Measurements from ENCODE around the gene DOCK1.

DNA sequence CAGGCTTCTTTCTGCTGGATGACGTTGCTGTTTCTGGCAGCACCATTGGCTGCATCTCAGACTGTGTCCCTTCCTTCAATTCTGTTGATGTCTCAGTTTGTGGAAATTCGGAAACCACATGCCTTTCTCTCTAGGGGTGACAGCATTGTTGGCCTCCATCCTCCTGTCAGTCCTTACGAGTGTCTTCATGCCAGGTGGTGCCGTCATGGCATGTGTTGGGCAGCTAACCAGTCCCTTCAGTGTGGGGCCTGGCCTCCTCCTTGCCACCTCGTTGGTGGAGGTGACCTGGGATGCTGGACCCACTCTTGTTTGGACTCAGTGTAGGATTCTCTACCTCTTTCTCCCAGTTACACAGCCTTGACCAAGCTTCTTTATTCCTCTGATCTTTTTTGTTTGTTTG is 402.8 kb downstream of the DOCK1 start:
- TF ChIP-seq POLR2AphosphoS5 (IDR thresholded peaks at IDR 0.05) = no peak
- TF ChIP-seq, protein P1, sequence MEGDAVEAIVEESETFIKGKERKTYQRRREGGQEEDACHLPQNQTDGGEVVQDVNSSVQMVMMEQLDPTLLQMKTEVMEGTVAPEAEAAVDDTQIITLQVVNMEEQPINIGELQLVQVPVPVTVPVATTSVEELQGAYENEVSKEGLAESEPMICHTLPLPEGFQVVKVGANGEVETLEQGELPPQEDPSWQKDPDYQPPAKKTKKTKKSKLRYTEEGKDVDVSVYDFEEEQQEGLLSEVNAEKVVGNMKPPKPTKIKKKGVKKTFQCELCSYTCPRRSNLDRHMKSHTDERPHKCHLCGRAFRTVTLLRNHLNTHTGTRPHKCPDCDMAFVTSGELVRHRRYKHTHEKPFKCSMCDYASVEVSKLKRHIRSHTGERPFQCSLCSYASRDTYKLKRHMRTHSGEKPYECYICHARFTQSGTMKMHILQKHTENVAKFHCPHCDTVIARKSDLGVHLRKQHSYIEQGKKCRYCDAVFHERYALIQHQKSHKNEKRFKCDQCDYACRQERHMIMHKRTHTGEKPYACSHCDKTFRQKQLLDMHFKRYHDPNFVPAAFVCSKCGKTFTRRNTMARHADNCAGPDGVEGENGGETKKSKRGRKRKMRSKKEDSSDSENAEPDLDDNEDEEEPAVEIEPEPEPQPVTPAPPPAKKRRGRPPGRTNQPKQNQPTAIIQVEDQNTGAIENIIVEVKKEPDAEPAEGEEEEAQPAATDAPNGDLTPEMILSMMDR (IDR thresholded peaks at IDR 0.05) = no peak
